ENCODE measurements around the gene DLGAP4. TPM values are rescaled to one million over a fixed set of nuclear protein-coding genes. Genes with fewer than 3 reads are reported as not detected.

Gene DLGAP4
- total RNA-seq, 4 donors from 2014 or later: 18.8 to 46.7 (median 45.0) TPM

DNA sequence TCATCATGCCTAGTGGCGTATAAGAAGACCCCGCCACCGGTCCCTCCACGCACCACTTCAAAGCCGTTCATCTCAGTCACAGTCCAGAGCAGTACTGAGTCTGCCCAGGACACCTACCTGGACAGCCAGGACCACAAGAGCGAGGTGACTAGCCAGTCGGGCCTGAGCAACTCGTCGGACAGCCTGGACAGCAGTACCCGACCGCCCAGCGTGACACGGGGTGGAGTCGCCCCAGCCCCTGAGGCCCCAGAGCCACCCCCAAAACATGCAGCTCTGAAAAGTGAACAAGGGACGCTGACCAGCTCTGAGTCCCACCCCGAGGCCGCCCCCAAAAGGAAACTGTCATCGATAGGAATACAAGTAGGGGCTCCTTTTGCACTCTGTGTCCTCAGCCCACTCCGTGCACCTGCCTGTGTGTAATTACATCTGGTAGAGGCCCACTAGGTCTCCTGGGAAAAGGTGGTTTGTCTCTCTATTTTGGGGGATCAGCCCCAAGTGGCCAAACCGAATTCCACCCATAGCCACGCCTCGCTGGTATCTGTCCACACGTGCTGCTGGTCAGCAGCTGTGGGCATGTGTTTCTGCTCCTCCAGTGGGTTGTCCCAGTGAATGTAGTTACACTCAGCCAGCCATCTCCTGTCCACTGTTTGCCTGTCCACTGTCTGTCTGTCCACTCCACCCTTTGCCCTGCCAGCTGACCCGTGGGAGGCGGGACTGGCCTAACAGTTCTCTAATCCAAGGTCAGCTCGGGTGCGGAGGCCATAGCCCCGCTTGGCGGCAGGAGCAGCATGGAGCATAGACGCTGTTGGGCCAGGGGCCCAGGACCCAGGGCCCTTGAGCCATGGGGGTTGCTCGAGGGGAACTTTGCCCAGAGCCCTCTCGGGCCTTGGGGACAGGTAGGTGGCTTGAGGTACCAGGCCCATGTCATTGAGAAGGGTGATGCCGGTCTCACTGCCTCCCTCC is 190.8 kb downstream of the DLGAP4 start:
- Histone ChIP-seq H3K4me1 (peaks cover 25 to 30% of the 10 kb centered on the region in 2 donors), H3K27ac (peak overlapping the region in 2 of 4 donors; percentile 13 to 89), H3K9me3 (no peaks in the 10 kb centered on the region), H3K36me3 (peaks cover 0 to 59% of the 10 kb centered on the region in 2 donors), H3K4me3 (no peak overlapping the region), H3K27me3 (no peaks in the 10 kb centered on the region)
- no peak for ATAC-seq
- TF ChIP-seq, protein P1, sequence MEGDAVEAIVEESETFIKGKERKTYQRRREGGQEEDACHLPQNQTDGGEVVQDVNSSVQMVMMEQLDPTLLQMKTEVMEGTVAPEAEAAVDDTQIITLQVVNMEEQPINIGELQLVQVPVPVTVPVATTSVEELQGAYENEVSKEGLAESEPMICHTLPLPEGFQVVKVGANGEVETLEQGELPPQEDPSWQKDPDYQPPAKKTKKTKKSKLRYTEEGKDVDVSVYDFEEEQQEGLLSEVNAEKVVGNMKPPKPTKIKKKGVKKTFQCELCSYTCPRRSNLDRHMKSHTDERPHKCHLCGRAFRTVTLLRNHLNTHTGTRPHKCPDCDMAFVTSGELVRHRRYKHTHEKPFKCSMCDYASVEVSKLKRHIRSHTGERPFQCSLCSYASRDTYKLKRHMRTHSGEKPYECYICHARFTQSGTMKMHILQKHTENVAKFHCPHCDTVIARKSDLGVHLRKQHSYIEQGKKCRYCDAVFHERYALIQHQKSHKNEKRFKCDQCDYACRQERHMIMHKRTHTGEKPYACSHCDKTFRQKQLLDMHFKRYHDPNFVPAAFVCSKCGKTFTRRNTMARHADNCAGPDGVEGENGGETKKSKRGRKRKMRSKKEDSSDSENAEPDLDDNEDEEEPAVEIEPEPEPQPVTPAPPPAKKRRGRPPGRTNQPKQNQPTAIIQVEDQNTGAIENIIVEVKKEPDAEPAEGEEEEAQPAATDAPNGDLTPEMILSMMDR (IDR thresholded peaks at IDR 0.05 in 4 of 5, conservative IDR thresholded peaks at IDR 0.05 in 1 of 5): no peak
- TF ChIP-seq POLR2A (IDR thresholded peaks at IDR 0.05): no peak
- no peak for DNase-seq
- in situ Hi-C loops (cut with MboI; ENCODE audit: low sequenced_read_pairs in 4 of 4) (no loop called here), intact Hi-C loops (cut with DNase I; ENCODE audit: low total_unique reads) (no loop called here)

DNA sequence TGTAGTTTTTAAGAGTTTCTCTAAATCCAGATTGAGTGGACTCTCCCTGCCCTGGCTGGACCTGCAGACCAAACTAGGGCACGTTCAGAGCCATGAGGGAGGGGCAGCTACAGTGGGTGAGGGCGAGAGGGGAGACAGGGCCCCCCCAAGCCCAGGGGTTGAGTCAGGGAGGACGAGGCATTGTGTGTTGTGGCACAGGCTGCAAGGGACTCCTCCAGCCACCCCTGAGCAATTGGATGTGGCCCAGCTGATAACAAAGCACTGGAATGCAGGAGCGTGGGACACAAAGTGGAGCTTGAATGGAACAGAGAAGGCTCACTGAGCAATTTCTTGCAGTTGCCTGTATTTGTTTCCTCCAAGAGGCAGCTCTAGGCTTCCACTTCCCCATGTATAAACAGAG is 191.7 kb downstream of the DLGAP4 start:
- no peak overlapping the region for H3K4me3 ChIP-seq
- no peaks in the 10 kb centered on the region for H3K9me3 ChIP-seq
- no peaks in the 10 kb centered on the region for H3K27me3 ChIP-seq
- H3K4me1 ChIP-seq: peaks cover 16 to 21% of the 10 kb centered on the region in 2 donors
- in situ Hi-C loops (cut with MboI; ENCODE audit: low sequenced_read_pairs in 4 of 4) (no loop called here), intact Hi-C loops (cut with DNase I; ENCODE audit: low total_unique reads) (no loop called here)
- peaks cover 0 to 66% of the 10 kb centered on the region in 2 donors for H3K36me3 ChIP-seq
- DNase-seq (no peak), ATAC-seq (no peak)
- no peak for TF ChIP-seq POLR2A (IDR thresholded peaks at IDR 0.05)
- TF ChIP-seq, protein P1 (IDR thresholded peaks at IDR 0.05 in 4 of 5, conservative IDR thresholded peaks at IDR 0.05 in 1 of 5): no peak
- no peak overlapping the region for H3K27ac ChIP-seq

DNA sequence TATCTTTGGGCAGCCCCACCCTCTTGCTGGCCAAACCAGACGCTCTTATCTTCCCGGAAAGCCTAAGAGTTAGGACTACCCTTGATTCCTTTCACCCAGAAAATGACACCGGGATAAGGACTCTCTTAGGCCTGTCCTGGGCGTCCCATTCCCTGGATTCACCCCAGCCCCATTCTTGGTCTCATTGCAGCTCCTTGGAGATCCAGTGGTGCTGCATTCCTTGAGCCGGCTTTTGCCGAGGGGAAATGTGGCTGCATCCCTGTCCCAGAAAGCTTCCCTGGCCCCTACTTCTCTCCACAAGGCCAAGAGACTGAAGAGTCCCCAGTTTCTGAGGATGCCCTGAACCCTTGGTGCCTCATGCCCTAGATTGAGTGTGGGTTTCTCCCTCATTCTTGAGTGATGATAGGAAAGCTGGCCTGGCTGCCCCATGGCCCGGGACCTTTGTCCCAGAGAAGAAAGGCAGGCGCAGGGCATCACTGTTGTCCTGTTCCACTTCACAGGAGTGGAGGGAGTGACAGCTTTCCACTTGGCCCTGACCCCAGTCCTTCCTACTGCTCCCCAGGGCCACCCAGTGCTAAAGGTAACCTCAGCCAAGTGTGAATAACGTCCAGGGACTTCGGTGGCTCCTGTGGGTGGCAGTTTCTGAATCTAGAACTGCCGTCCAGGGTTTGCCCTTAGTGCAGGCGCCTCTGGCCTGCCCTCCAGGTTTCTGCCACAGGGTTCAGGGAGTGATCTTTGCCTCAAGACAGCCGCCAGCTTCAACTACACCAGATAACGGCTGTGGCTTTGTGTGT is 192.4 kb downstream of the DLGAP4 start:
- peaks cover 9 to 14% of the 10 kb centered on the region in 2 donors for H3K4me1 ChIP-seq
- H3K27me3 ChIP-seq: no peaks in the 10 kb centered on the region
- no peak overlapping the region for H3K4me3 ChIP-seq
- DNase-seq: no peak
- no peaks in the 10 kb centered on the region for H3K9me3 ChIP-seq
- in situ Hi-C loops (cut with MboI; ENCODE audit: low sequenced_read_pairs in 4 of 4): no loop called here
- peaks cover 0 to 71% of the 10 kb centered on the region in 2 donors for H3K36me3 ChIP-seq
- intact Hi-C loops (cut with DNase I; ENCODE audit: low total_unique reads): no loop called here
- peak overlapping the region in 2 of 4 donors; percentile 18 to 41 for H3K27ac ChIP-seq
- ATAC-seq: no peak
- TF ChIP-seq, protein P1 (IDR thresholded peaks at IDR 0.05 in 4 of 5, conservative IDR thresholded peaks at IDR 0.05 in 1 of 5): no peak
- TF ChIP-seq POLR2A (IDR thresholded peaks at IDR 0.05): no peak

DNA sequence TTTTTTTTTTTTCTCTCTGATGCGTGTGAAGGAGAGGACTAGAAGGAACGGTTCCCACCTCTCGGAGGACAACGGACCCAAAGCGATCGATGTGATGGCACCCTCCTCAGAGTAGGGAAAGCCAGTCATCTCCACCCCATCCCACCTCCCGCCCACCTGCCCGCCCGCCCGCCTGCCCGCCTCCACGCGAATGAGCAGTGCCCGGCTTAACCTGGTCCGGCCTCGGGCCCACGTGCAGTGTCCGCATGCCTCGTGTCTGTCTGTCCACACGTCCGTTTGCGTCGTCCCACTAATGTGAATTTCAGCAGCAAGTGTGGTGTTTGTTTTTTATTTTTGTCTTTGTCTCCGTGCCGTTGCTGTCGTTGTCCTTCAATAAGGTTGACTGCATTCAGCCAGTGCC is 193.1 kb downstream of the DLGAP4 start:
- peaks cover 0 to 73% of the 10 kb centered on the region in 2 donors for H3K36me3 ChIP-seq
- no peak for ATAC-seq

More for the DNA sequence above, 193.1 kb downstream of the DLGAP4 start:
- Histone ChIP-seq H3K27me3 (no peaks in the 10 kb centered on the region), H3K4me1 (peaks cover 3 to 9% of the 10 kb centered on the region in 2 donors), H3K9me3 (no peaks in the 10 kb centered on the region), H3K4me3 (no peak overlapping the region), H3K27ac (peak overlapping the region in 1 of 4 donors; percentile 16)
- intact Hi-C loops (cut with DNase I; ENCODE audit: low total_unique reads) (no loop called here), in situ Hi-C loops (cut with MboI; ENCODE audit: low sequenced_read_pairs in 4 of 4) (no loop called here)
- DNase-seq: peak in 1 of 2 donors; percentile 9
- TF ChIP-seq POLR2A (IDR thresholded peaks at IDR 0.05): no peak
- TF ChIP-seq, protein P1 (IDR thresholded peaks at IDR 0.05 in 4 of 5, conservative IDR thresholded peaks at IDR 0.05 in 1 of 5): no peak

Measured in gastrocnemius medialis (tissue), 4 donors.